ENCODE measurements around the gene PDGFD. TPM values are rescaled to one million over a fixed set of nuclear protein-coding genes. Genes with fewer than 3 reads are reported as not detected.

Gene PDGFD
- total RNA-seq, 1 experiment from 2014 or later, result 1.7 TPM

DNA sequence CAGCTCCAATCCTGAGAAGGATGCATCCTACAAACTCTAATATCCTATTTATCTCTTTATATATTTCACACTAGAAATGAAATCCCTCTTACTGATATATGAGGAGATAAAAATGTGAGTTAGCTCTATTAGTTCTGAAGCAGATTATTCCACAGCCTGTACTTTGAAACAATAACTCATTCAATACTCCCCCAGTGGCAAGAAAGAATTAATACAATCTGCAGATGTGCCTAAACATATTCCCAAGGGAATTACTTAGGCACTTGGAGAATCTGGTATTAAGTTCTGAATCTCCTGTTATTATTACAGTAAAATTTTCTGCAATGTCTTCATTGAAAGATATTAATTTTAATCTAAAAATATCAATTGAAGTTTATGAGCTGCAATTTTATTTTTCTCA, 68.2 kb downstream of the PDGFD start:
- Mint-ChIP-seq H3K27ac (no peak overlapping the region), H3K36me3 (ENCODE audit: insufficient read depth in 1 of 3, low read depth in 3 of 3) (no peaks in the 10 kb centered on the region), H3K4me1 (no peaks in the 10 kb centered on the region), H3K9me3 (no peaks in the 10 kb centered on the region; a peak in 1 of 5 replicates), H3K4me3 (no peak overlapping the region), H3K27me3 (ENCODE audit: low read depth) (no peaks in the 10 kb centered on the region)
- TF ChIP-seq, protein P1, sequence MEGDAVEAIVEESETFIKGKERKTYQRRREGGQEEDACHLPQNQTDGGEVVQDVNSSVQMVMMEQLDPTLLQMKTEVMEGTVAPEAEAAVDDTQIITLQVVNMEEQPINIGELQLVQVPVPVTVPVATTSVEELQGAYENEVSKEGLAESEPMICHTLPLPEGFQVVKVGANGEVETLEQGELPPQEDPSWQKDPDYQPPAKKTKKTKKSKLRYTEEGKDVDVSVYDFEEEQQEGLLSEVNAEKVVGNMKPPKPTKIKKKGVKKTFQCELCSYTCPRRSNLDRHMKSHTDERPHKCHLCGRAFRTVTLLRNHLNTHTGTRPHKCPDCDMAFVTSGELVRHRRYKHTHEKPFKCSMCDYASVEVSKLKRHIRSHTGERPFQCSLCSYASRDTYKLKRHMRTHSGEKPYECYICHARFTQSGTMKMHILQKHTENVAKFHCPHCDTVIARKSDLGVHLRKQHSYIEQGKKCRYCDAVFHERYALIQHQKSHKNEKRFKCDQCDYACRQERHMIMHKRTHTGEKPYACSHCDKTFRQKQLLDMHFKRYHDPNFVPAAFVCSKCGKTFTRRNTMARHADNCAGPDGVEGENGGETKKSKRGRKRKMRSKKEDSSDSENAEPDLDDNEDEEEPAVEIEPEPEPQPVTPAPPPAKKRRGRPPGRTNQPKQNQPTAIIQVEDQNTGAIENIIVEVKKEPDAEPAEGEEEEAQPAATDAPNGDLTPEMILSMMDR (conservative IDR thresholded peaks at IDR 0.05), result no peak
- Histone ChIP-seq H3K4me1 (ENCODE audit: insufficient read depth, low read length) (no peaks in the 10 kb centered on the region), H3K9ac (ENCODE audit: extremely low read depth, insufficient read length, low read length) (no peak overlapping the region), H2BK120ac (ENCODE audit: low read depth, low read length, poor library complexity, severe bottlenecking) (no peak overlapping the region), H3K27me3 (ENCODE audit: insufficient read depth, low read length) (no peaks in the 10 kb centered on the region), H3K27ac (ENCODE audit: insufficient read length, low read depth, low read length) (no peak overlapping the region), H3T11ph (ENCODE audit: low read length) (no peak overlapping the region), H2AFZ (ENCODE audit: low read length) (no peak overlapping the region), H3K4ac (ENCODE audit: low read depth, low read length) (no peak overlapping the region), H4K20me1 (ENCODE audit: control insufficient read depth, insufficient read depth, insufficient read length) (no peaks in the 10 kb centered on the region), H3K56ac (ENCODE audit: insufficient read length, low read depth, low read length) (no peak overlapping the region), H3K18ac (ENCODE audit: insufficient read length, low read depth, low read length) (no peak overlapping the region), H3K79me1 (ENCODE audit: insufficient read depth, low read depth, low read length, poor library complexity, severe bottlenecking) (no peaks in the 10 kb centered on the region), H2BK5ac (ENCODE audit: insufficient read length, low read length) (no peak overlapping the region), H3K9me3 (ENCODE audit: control insufficient read depth, low read depth, low read length) (no peaks in the 10 kb centered on the region), H2BK15ac (ENCODE audit: low read depth, low read length) (no peak overlapping the region), H2AK5ac (ENCODE audit: insufficient read length, low read length) (no peak overlapping the region), H3K4me2 (ENCODE audit: insufficient read depth, insufficient read length, low read length) (no peak overlapping the region), H3K23ac (ENCODE audit: insufficient read length, low read depth, low read length) (no peak overlapping the region), H3K79me2 (ENCODE audit: insufficient read depth, low read length) (no peaks in the 10 kb centered on the region), H4K5ac (ENCODE audit: insufficient read length, low read depth, low read length) (no peak overlapping the region), H4K91ac (ENCODE audit: insufficient read length, low read depth, low read length) (no peak overlapping the region), H3K23me2 (ENCODE audit: insufficient read length, low read depth, low read length, poor library complexity, severe bottlenecking) (no peaks in the 10 kb centered on the region), H4K8ac (replicated peaks; ENCODE audit: insufficient read length, low read depth, low read length) (no peak overlapping the region), H2BK20ac (ENCODE audit: low read depth, low read length, poor library complexity, severe bottlenecking) (no peak overlapping the region), H2BK12ac (ENCODE audit: insufficient read length, low read depth, low read length) (no peak overlapping the region), H3K14ac (ENCODE audit: insufficient read depth, low read length) (no peak overlapping the region)
- no peak for DNase-seq
